ENCODE measurements around the gene NAT8L. TPM values are rescaled to one million over a fixed set of nuclear protein-coding genes. Genes with fewer than 3 reads are reported as not detected.

The NAT8L gene
- total RNA-seq, 1 donor from 2014 or later: 8.3 TPM

GRCh38 chr4:2040391-2041238 lies 18.5 kb upstream of the NAT8L start:
- DNase-seq: no peak
- peaks cover 12% of the 10 kb centered on the region for H3K27me3 Mint-ChIP-seq (ENCODE audit: unreplicated experiment)
- no peaks in the 10 kb centered on the region for H3K4me1 Mint-ChIP-seq (ENCODE audit: low read depth, unreplicated experiment)
- TF ChIP-seq CTCF (IDR thresholded peaks at IDR 0.05; ENCODE audit: partially characterized antibody, unreplicated experiment): no peak
- H3K36me3 Mint-ChIP-seq (ENCODE audit: unreplicated experiment): peaks cover 4% of the 10 kb centered on the region
- H3K9me3 Mint-ChIP-seq (ENCODE audit: unreplicated experiment): peaks cover 3% of the 10 kb centered on the region
- H3K4me3 Mint-ChIP-seq (ENCODE audit: unreplicated experiment): no peak overlapping the region
- no peak overlapping the region for H3K27ac Mint-ChIP-seq (ENCODE audit: unreplicated experiment)

- peaks cover 12% of the 10 kb centered on the region for H3K27me3 Mint-ChIP-seq (ENCODE audit: unreplicated experiment)
- no peak overlapping the region for H3K27ac Mint-ChIP-seq (ENCODE audit: unreplicated experiment)
- H3K9me3 Mint-ChIP-seq (ENCODE audit: unreplicated experiment): peaks cover 3% of the 10 kb centered on the region
- peaks cover 4% of the 10 kb centered on the region for H3K36me3 Mint-ChIP-seq (ENCODE audit: unreplicated experiment)
- TF ChIP-seq CTCF (IDR thresholded peaks at IDR 0.05; ENCODE audit: partially characterized antibody, unreplicated experiment): no peak
- H3K4me1 Mint-ChIP-seq (ENCODE audit: low read depth, unreplicated experiment): no peaks in the 10 kb centered on the region
- peak overlapping the region; percentile 83 for H3K4me3 Mint-ChIP-seq (ENCODE audit: unreplicated experiment)
- peak; percentile 96 for DNase-seq
Measured at GRCh38 chr4:2041239-2042130, 17.6 kb upstream of the NAT8L start.

- peaks cover 3% of the 10 kb centered on the region for H3K9me3 Mint-ChIP-seq (ENCODE audit: unreplicated experiment)
- no peak for TF ChIP-seq CTCF (IDR thresholded peaks at IDR 0.05; ENCODE audit: partially characterized antibody, unreplicated experiment)
- H3K27ac Mint-ChIP-seq (ENCODE audit: unreplicated experiment): no peak overlapping the region
- H3K4me3 Mint-ChIP-seq (ENCODE audit: unreplicated experiment): peak overlapping the region; percentile 85
- DNase-seq: peak; percentile 60
- peaks cover 4% of the 10 kb centered on the region for H3K36me3 Mint-ChIP-seq (ENCODE audit: unreplicated experiment)
- peaks cover 12% of the 10 kb centered on the region for H3K27me3 Mint-ChIP-seq (ENCODE audit: unreplicated experiment)
- no peaks in the 10 kb centered on the region for H3K4me1 Mint-ChIP-seq (ENCODE audit: low read depth, unreplicated experiment)
Measured at GRCh38 chr4:2042204-2042946, 16.8 kb upstream of the NAT8L start.

GRCh38 chr4:2042947-2043395 lies 16.2 kb upstream of the NAT8L start:
- peak overlapping the region; percentile 85 for H3K4me3 Mint-ChIP-seq (ENCODE audit: unreplicated experiment)
- peaks cover 3% of the 10 kb centered on the region for H3K9me3 Mint-ChIP-seq (ENCODE audit: unreplicated experiment)
- no peak for TF ChIP-seq CTCF (IDR thresholded peaks at IDR 0.05; ENCODE audit: partially characterized antibody, unreplicated experiment)
- H3K36me3 Mint-ChIP-seq (ENCODE audit: unreplicated experiment): peaks cover 4% of the 10 kb centered on the region
- DNase-seq: no peak
- no peak overlapping the region for H3K27ac Mint-ChIP-seq (ENCODE audit: unreplicated experiment)
- H3K4me1 Mint-ChIP-seq (ENCODE audit: low read depth, unreplicated experiment): no peaks in the 10 kb centered on the region
- peaks cover 12% of the 10 kb centered on the region for H3K27me3 Mint-ChIP-seq (ENCODE audit: unreplicated experiment)

All from glutamatergic neuron (in vitro differentiated cells).